Measurements from ENCODE around the gene ANP32E. TPM values are rescaled to one million over a fixed set of nuclear protein-coding genes. Genes with fewer than 3 reads are reported as not detected.

The ANP32E gene
- total RNA-seq, 2 donors from 2014 or later, result 9.8 to 13.5 TPM

DNA sequence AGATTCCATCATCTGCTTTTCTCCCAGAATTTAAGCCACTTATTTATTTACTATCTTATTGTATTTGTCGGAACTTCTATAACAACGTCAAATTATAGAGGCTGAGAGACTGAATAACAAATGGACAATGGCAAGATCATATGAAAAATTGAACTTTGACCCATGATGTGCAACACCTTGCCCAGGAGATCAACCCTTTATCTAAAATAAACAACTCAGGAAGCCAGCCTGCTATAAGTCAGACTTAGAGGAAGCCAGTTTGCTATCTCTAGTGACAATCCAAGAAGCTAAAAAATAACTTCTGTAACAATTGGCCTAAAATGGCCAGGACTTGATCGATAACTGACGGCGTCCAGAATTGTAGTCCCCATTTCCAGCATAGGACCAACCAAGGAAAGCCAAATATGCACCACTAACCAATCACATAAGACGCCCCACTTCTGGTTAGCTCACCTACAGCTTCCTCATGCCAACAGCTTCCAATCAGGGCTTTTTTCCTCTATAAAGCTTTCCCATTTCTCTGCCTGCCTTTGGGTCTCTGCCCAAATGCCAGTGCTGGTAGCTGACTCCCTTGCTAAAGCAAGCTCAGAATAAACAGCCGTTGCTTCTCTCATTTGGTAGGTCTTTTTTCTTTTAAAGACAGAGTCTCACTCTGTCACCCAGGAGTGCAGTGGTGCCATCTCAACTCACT is 28.5 kb downstream of the ANP32E start:
- no peak for DNase-seq (ENCODE audit: low spot score)
- H3K36me3 ChIP-seq, result no peaks in the 10 kb centered on the region
- H3K27me3 ChIP-seq (replicated peaks; ENCODE audit: insufficient read depth), result no peaks in the 10 kb centered on the region
- no peak overlapping the region for H3K27ac ChIP-seq
- 83% methylated on average over 7 of the region's 7 CpGs for WGBS
- H3K4me3 ChIP-seq, result no peak overlapping the region
- TF ChIP-seq, protein P1, sequence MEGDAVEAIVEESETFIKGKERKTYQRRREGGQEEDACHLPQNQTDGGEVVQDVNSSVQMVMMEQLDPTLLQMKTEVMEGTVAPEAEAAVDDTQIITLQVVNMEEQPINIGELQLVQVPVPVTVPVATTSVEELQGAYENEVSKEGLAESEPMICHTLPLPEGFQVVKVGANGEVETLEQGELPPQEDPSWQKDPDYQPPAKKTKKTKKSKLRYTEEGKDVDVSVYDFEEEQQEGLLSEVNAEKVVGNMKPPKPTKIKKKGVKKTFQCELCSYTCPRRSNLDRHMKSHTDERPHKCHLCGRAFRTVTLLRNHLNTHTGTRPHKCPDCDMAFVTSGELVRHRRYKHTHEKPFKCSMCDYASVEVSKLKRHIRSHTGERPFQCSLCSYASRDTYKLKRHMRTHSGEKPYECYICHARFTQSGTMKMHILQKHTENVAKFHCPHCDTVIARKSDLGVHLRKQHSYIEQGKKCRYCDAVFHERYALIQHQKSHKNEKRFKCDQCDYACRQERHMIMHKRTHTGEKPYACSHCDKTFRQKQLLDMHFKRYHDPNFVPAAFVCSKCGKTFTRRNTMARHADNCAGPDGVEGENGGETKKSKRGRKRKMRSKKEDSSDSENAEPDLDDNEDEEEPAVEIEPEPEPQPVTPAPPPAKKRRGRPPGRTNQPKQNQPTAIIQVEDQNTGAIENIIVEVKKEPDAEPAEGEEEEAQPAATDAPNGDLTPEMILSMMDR (IDR thresholded peaks at IDR 0.05), result no peak
- no peak for TF ChIP-seq POLR2AphosphoS5 (IDR thresholded peaks at IDR 0.05)
- intact Hi-C loops (cut with DNase I), result no loop called here
- H3K4me1 ChIP-seq (replicated peaks), result no peaks in the 10 kb centered on the region
- H3K9me3 ChIP-seq, result no peaks in the 10 kb centered on the region

DNA sequence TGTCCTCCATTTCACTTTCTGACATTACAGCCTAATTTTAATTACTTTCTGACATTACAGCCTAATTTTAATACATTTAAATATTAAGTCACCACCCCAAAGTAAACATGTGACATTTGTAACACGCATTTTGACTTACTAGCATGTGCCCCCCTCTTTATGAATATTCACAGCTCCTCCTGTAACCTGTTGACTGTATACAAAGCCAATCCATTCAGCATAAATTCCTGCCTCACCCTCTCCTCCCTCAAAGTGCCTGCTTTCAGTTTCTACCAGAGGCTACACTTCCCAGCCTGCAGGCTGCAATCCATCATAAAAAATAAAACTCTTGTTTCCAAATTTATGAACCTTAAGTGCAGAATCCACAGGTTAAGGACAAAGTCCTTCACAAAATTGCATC is 39.5 kb downstream of the ANP32E start:
- H3K27me3 ChIP-seq (replicated peaks; ENCODE audit: insufficient read depth), result no peaks in the 10 kb centered on the region
- TF ChIP-seq, protein P1 (IDR thresholded peaks at IDR 0.05), result no peak
- TF ChIP-seq POLR2A (IDR thresholded peaks at IDR 0.05) (no peak), POLR2AphosphoS5 (IDR thresholded peaks at IDR 0.05) (no peak)
- no peak overlapping the region for H3K4me3 ChIP-seq
- H3K36me3 ChIP-seq, result no peaks in the 10 kb centered on the region
- intact Hi-C loops (cut with DNase I), result no loop called here
- H3K27ac ChIP-seq, result no peak overlapping the region
- H3K4me1 ChIP-seq (replicated peaks), result no peaks in the 10 kb centered on the region
- 70% methylated on average over 1 of the region's 1 CpG for WGBS
- DNase-seq (ENCODE audit: low spot score), result no peak
- no peaks in the 10 kb centered on the region for H3K9me3 ChIP-seq

DNA sequence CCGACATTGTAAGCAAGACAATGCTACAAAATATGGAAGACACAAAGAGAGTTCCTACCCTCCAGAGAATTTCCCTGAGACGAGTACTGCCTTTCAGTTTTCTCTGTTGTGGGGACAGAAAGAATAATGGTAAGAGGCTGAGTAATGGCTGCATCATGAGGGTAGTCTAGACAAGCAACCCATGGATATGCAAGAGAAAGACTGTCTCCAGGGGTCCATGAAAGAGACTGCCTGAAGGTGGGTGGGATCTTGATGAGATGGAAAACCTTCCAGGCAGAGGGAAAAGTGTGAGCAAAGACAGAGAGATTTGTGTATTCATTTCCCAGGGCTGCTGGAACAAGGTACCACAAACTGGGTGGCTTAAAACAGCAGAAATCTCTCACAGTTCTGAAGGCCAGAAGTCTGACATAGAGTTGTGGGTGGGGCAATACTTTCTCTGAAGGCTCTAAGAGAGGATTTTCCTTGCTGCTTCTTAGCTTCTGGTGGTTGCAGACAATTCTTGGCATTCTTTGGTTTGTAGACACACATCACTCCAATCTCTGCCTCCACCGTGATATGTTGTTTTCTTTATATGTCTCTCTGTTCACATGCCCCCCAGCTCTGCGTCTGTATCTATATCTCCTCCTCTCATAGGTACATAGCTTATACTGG is 41.4 kb downstream of the ANP32E start:
- 85% methylated on average over 4 of the region's 4 CpGs for WGBS
- intact Hi-C loops (cut with DNase I), result no loop called here
- no peaks in the 10 kb centered on the region for H3K36me3 ChIP-seq
- no peaks in the 10 kb centered on the region for H3K9me3 ChIP-seq
- TF ChIP-seq POLR2AphosphoS5 (IDR thresholded peaks at IDR 0.05) (no peak), POLR2A (IDR thresholded peaks at IDR 0.05) (no peak)
- TF ChIP-seq, protein P1 (IDR thresholded peaks at IDR 0.05), result no peak
- H3K27me3 ChIP-seq (replicated peaks; ENCODE audit: insufficient read depth), result no peaks in the 10 kb centered on the region
- H3K27ac ChIP-seq, result no peak overlapping the region
- H3K4me3 ChIP-seq, result no peak overlapping the region
- no peak for DNase-seq (ENCODE audit: low spot score)
- H3K4me1 ChIP-seq (replicated peaks), result no peaks in the 10 kb centered on the region

DNA sequence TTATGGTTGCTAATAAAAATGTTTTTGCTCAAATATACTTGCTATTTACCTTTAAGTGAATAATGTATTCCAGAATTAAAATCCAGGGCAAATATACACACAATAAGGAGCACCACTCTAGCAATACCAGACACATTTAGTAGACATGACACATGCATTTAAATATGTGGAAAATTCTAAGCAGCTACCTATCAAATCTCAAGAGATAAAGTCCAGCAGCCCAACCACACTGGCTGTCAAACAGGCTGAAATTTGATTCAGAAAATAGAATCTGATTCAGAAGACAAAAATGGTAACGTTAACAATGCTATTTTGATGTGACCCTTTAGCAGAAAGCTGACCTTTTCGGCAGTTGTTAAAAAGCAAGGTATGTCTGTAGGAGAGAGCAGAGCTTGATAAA is 43.9 kb downstream of the ANP32E start:
- TF ChIP-seq, protein P1 (IDR thresholded peaks at IDR 0.05), result no peak
- TF ChIP-seq POLR2A (IDR thresholded peaks at IDR 0.05), result no peak
- no peak for TF ChIP-seq POLR2AphosphoS5 (IDR thresholded peaks at IDR 0.05)
- Histone ChIP-seq H3K4me3 (no peak overlapping the region), H3K36me3 (no peaks in the 10 kb centered on the region), H3K9me3 (no peaks in the 10 kb centered on the region), H3K27ac (no peak overlapping the region), H3K4me1 (replicated peaks) (no peaks in the 10 kb centered on the region), H3K27me3 (replicated peaks; ENCODE audit: insufficient read depth) (no peaks in the 10 kb centered on the region)
- intact Hi-C loops (cut with DNase I), result no loop called here
- WGBS, result 68% methylated on average over 2 of the region's 2 CpGs
- DNase-seq (ENCODE audit: low spot score), result no peak

DNA sequence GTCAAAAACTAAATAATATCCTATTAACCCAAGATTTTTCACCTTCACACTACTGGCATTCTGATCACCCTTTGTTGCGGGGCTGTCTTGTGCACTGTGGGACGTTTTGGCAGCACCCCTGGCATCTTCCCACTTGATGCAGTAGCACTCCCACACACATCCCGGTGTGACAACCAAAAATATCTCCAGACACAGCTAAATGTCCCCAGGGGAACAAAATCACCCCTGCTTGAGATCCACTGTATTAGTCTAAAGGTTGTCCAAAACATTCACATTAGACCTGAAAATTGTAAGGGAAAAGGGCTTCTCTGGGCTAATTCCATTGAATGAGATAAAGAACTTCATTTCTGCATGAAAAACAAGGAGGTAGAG is 48.4 kb downstream of the ANP32E start:
- H3K4me1 ChIP-seq (replicated peaks), result no peaks in the 10 kb centered on the region
- no peak for TF ChIP-seq POLR2A (IDR thresholded peaks at IDR 0.05)
- no peaks in the 10 kb centered on the region for H3K36me3 ChIP-seq
- H3K4me3 ChIP-seq, result no peak overlapping the region
- no peak for DNase-seq (ENCODE audit: low spot score)
- WGBS, result 24% methylated on average over 3 of the region's 3 CpGs
- no peak overlapping the region for H3K27ac ChIP-seq
- intact Hi-C loops (cut with DNase I), result no loop called here
- H3K27me3 ChIP-seq (replicated peaks; ENCODE audit: insufficient read depth), result no peaks in the 10 kb centered on the region
- no peaks in the 10 kb centered on the region for H3K9me3 ChIP-seq

Data from prostate gland (tissue), 2 donors.